ENCODE data around the gene ZFP36L1. TPM values are rescaled to one million over a fixed set of nuclear protein-coding genes. Genes with fewer than 3 reads are reported as not detected.

Gene ZFP36L1
- total RNA-seq, 6 donors from 2014 or later = 268 to 511 (median 385) TPM

- DNase-seq (peak in 1 of 2 donors; percentile 85), ATAC-seq (ENCODE audit: low FRiP score in 2 of 2) (peak in 1 of 2 donors; percentile 63)
- no peak for TF ChIP-seq CTCF (IDR thresholded peaks at IDR 0.05)
- TF ChIP-seq EP300 (IDR thresholded peaks at IDR 0.05) = peak in 1 of 4 donors; percentile 11
- TF ChIP-seq POLR2A (IDR thresholded peaks at IDR 0.05) = no peak
- no peak for TF ChIP-seq POLR2AphosphoS5 (IDR thresholded peaks at IDR 0.05)
- no peaks in the 10 kb centered on the region for H3K27me3 ChIP-seq
- no peaks in the 10 kb centered on the region for H3K36me3 ChIP-seq
- peak overlapping the region in 3 of 4 donors; percentile 20 to 84 (median 45) for H3K27ac ChIP-seq
- no peaks in the 10 kb centered on the region for H3K9me3 ChIP-seq
- H3K4me3 ChIP-seq = no peak overlapping the region
- H3K4me1 ChIP-seq = peaks cover 48 to 67% (median 55%) of the 10 kb centered on the region in 4 donors
- WGBS, 2 donors = 79 to 89% methylated on average over 7 to 8 of the region's 8 CpGs
These were observed 17.6 kb upstream of the ZFP36L1 start for GRCh38 chr14:68810173-68811153.

GRCh38 chr14:68809524-68809923 lies 16.7 kb upstream of the ZFP36L1 start:
- peaks cover 39 to 63% (median 46%) of the 10 kb centered on the region in 4 donors for H3K4me1 ChIP-seq
- H3K4me3 ChIP-seq = no peak overlapping the region
- DNase-seq (no peak), ATAC-seq (ENCODE audit: low FRiP score in 2 of 2) (no peak)
- no peaks in the 10 kb centered on the region for H3K27me3 ChIP-seq
- TF ChIP-seq CTCF (IDR thresholded peaks at IDR 0.05) = no peak
- no peak for TF ChIP-seq EP300 (IDR thresholded peaks at IDR 0.05)
- TF ChIP-seq POLR2A (IDR thresholded peaks at IDR 0.05) = no peak
- TF ChIP-seq POLR2AphosphoS5 (IDR thresholded peaks at IDR 0.05) = no peak
- peak overlapping the region in 2 of 4 donors; percentile 45 to 84 for H3K27ac ChIP-seq
- 85 to 97% methylated on average over 2 to 4 of the region's 4 CpGs for whole genome bisulfite sequencing, 2 donors
- no peaks in the 10 kb centered on the region for H3K36me3 ChIP-seq
- H3K9me3 ChIP-seq = no peaks in the 10 kb centered on the region

- no peaks in the 10 kb centered on the region for H3K36me3 ChIP-seq
- ATAC-seq (ENCODE audit: low FRiP score in 2 of 2) (no peak), DNase-seq (no peak)
- no peak overlapping the region for H3K4me3 ChIP-seq
- H3K27ac ChIP-seq = peak overlapping the region in 3 of 4 donors; percentile 45 to 84 (median 81)
- no peaks in the 10 kb centered on the region for H3K9me3 ChIP-seq
- H3K27me3 ChIP-seq = no peaks in the 10 kb centered on the region
- peaks cover 33 to 56% (median 40%) of the 10 kb centered on the region in 4 donors for H3K4me1 ChIP-seq
- 87 to 88% methylated on average over 7 of the region's 7 CpGs for WGBS, 2 donors
- TF ChIP-seq POLR2AphosphoS5 (IDR thresholded peaks at IDR 0.05) (no peak), POLR2A (IDR thresholded peaks at IDR 0.05) (no peak), EP300 (IDR thresholded peaks at IDR 0.05) (no peak), CTCF (IDR thresholded peaks at IDR 0.05) (no peak)
These were observed 16.0 kb upstream of the ZFP36L1 start for GRCh38 chr14:68808696-68809480.

GRCh38 chr14:68807987-68808386 lies 15.1 kb upstream of the ZFP36L1 start:
- Histone ChIP-seq H3K4me3 (no peak overlapping the region), H3K27ac (peak overlapping the region; percentile 70 to 87 (median 82)), H3K27me3 (no peaks in the 10 kb centered on the region), H3K4me1 (peaks cover 24 to 47% (median 33%) of the 10 kb centered on the region in 4 donors), H3K36me3 (no peaks in the 10 kb centered on the region), H3K9me3 (no peaks in the 10 kb centered on the region)
- no peak for DNase-seq
- no peak for TF ChIP-seq CTCF (IDR thresholded peaks at IDR 0.05)
- TF ChIP-seq EP300 (IDR thresholded peaks at IDR 0.05) = no peak
- TF ChIP-seq POLR2AphosphoS5 (IDR thresholded peaks at IDR 0.05) = no peak
- 89% methylated on average over 7 of the region's 7 CpGs; no CpG with 5 or more reads in 1 of the 2 donors for WGBS, 2 donors
- ATAC-seq (ENCODE audit: low FRiP score in 2 of 2) = no peak

Data from upper lobe of left lung (tissue), 6 donors.